Breast epithelium (tissue), 3 donors: ENCODE data around the gene FNTB.

ENCODE experiments used
- CTCF ChIP-seq, 3 donors: fragments of 450-650 bp; IDR thresholded peaks; one replicate each; pipeline ENCODE4 v1.5.1; 2016 to 2017; ENCODE audit warnings: antibody characterized with exemption in 3 of 3, mild to moderate bottlenecking in 3 of 3, moderate library complexity in 3 of 3
- POLR2A ChIP-seq: fragments of 450-650 bp; IDR thresholded peaks from one replicate; pipeline ENCODE4 v1.6.1; 2016; ENCODE audit warnings: antibody characterized with exemption, mild to moderate bottlenecking, moderate library complexity
- POLR2AphosphoS5 ChIP-seq, 3 donors: sonication (generic); formaldehyde crosslinking; IDR thresholded peaks; one replicate each; pipeline ENCODE4 v1.6.1; 2017; ENCODE audit warnings: antibody characterized with exemption in 3 of 3

GRCh38 chr14:64944861-64945260 is 41.8 kb upstream of the FNTB start:
- TF ChIP-seq CTCF (IDR thresholded peaks at IDR 0.05) (no peak), POLR2A (no peak), POLR2AphosphoS5 (IDR thresholded peaks at IDR 0.05) (no peak)
